WTC11 (cell line): ENCODE data around the gene SDHAF4. TPM values are rescaled to one million over a fixed set of nuclear protein-coding genes. Genes with fewer than 3 reads are reported as not detected.

ENCODE experiments used
- ATAC-seq: fragments of 200-7000 bp; cut with Tn5 transposase; 2 replicates; pipeline ENCODE4 v1.10.0; 2021; ENCODE audit warnings: mild to moderate bottlenecking, moderate library complexity
- Bru-seq: library from RNA; stranded (reverse); fragments of 400-500 nt; gene quantifications from one replicate; lab custom pipeline; 2021; lab: Mats Ljungman, UMichigan
- CTCF ChIA-PET: fragments of 300-600 bp; sonication (Branson Sonifier 250); formaldehyde crosslinking; loops from one replicate; lab custom pipeline; 2021; ENCODE audit warnings: antibody characterized with exemption; lab: Charles Lee
- POLR2A ChIA-PET: fragments of 350-600 bp; sonication (Branson Sonifier 250); formaldehyde crosslinking; loops from one replicate; lab custom pipeline; 2021; ENCODE audit warnings: antibody characterized with exemption; lab: Charles Lee
- DNase-seq: peaks from one replicate; pipeline ENCODE4 v3.0.0; 2021; ENCODE audit warnings: low spot score
- H3K27ac Mint-ChIP-seq: 2 replicates; pipeline ENCODE4 v1.8.0; 2021; ENCODE audit warnings: mixed read lengths
- H3K27me3 Mint-ChIP-seq: 2 replicates; pipeline ENCODE4 v1.8.0; 2021; ENCODE audit warnings: low read depth, mild to moderate bottlenecking, moderate library complexity, mixed read lengths
- H3K36me3 Mint-ChIP-seq: 2 replicates; pipeline ENCODE4 v1.8.0; 2021; ENCODE audit warnings: mixed read lengths
- H3K4me1 Mint-ChIP-seq: 2 replicates; pipeline ENCODE4 v1.8.0; 2022; ENCODE audit warnings: mixed read lengths
- H3K4me3 Mint-ChIP-seq: 2 replicates; pipeline ENCODE4 v1.8.0; 2021; ENCODE audit warnings: mild to moderate bottlenecking, moderate library complexity, mixed read lengths
- H3K9me3 Mint-ChIP-seq: 2 replicates; pipeline ENCODE4 v1.8.0; 2021; ENCODE audit warnings: mixed read lengths
- FOXP1 ChIP-seq: sonication (generic); formaldehyde crosslinking; IDR thresholded peaks from 2 replicates; pipeline ENCODE4 v1.8.0; 2022; ENCODE audit warnings: missing genetic modification reagents, mild to moderate bottlenecking, moderate library complexity, borderline replicate concordance
- GABPB1 ChIP-seq: sonication (generic); formaldehyde crosslinking; IDR thresholded peaks from 2 replicates; pipeline ENCODE4 v1.8.1; 2023; ENCODE audit warnings: mild to moderate bottlenecking, missing genetic modification reagents
- GRHL2 ChIP-seq: fragments of 250-450 bp; sonication (Bioruptor Pico); IDR thresholded peaks from 2 replicates; pipeline ENCODE4 v1.8.0; 2022; ENCODE audit warnings: mild to moderate bottlenecking, moderate library complexity; ENCODE audit not compliant: insufficient replicate concordance, severe bottlenecking
- KAT7 ChIP-seq: sonication (generic); formaldehyde crosslinking; IDR thresholded peaks from 2 replicates; pipeline ENCODE4 v1.8.1; 2023; ENCODE audit warnings: missing genetic modification reagents, mild to moderate bottlenecking, borderline replicate concordance
- MXD4 ChIP-seq: fragments of 250-450 bp; sonication (Bioruptor Pico); IDR thresholded peaks from 2 replicates; pipeline ENCODE4 v1.8.0; 2021; ENCODE audit warnings: mild to moderate bottlenecking, moderate library complexity, borderline replicate concordance
- NR2C2 ChIP-seq: sonication (generic); formaldehyde crosslinking; IDR thresholded peaks from 2 replicates; pipeline ENCODE4 v1.8.0; 2022; ENCODE audit warnings: mild to moderate bottlenecking, missing genetic modification reagents
- SMAD3 ChIP-seq: sonication (generic); formaldehyde crosslinking; IDR thresholded peaks from 2 replicates; pipeline ENCODE4 v1.8.0; 2022; ENCODE audit warnings: missing genetic modification reagents, mild to moderate bottlenecking, borderline replicate concordance
- SMAD4 ChIP-seq: sonication (generic); formaldehyde crosslinking; IDR thresholded peaks from 2 replicates; pipeline ENCODE4 v1.8.0; 2022; ENCODE audit warnings: mild to moderate bottlenecking, missing genetic modification reagents
- ZNF121 ChIP-seq: sonication (generic); formaldehyde crosslinking; IDR thresholded peaks from 2 replicates; pipeline ENCODE4 v1.8.0; 2023; ENCODE audit warnings: missing genetic modification reagents
- ZNF263 ChIP-seq: sonication (generic); formaldehyde crosslinking; IDR thresholded peaks from 2 replicates; pipeline ENCODE4 v1.8.1; 2022; ENCODE audit warnings: low read depth, mild to moderate bottlenecking, moderate library complexity, missing genetic modification reagents
- long read RNA-seq, 3 experiments: library from RNA in 1 of 3; library from capped mRNA in 1 of 3; library from polyadenylated mRNA in 1 of 3; unstranded in 2 of 3; stranded (forward) in 1 of 3; transcript quantifications; one replicate each; pipeline ENCODE4 v2.0.0, GENCODE V29; 2021
- total RNA-seq: library from RNA; stranded (reverse); gene quantifications from 3 replicates; pipeline ENCODE4 v1.2.3, GENCODE V29; 2021
- TF ChIP-seq, protein P1 (sequence below): sonication (generic); formaldehyde crosslinking; conservative IDR thresholded peaks from 2 replicates; pipeline ENCODE4 v1.8.1; 2022; ENCODE audit warnings: mild to moderate bottlenecking, missing genetic modification reagents
- TF ChIP-seq, protein P2 (sequence below): fragments of 250-450 bp; sonication (Bioruptor Pico); IDR thresholded peaks from 2 replicates; pipeline ENCODE4 v1.9.0; 2021; ENCODE audit warnings: mild to moderate bottlenecking
- TF ChIP-seq, protein P3 (sequence below): sonication (generic); formaldehyde crosslinking; IDR thresholded peaks from 2 replicates; pipeline ENCODE4 v1.8.0; 2022; ENCODE audit warnings: mild to moderate bottlenecking, missing genetic modification reagents
- TF ChIP-seq, protein P4 (sequence below): fragments of 250-450 bp; sonication (Bioruptor Pico); conservative IDR thresholded peaks from 2 replicates; pipeline ENCODE4 v1.9.0; 2021; ENCODE audit warnings: mild to moderate bottlenecking
- TF ChIP-seq, protein P5 (sequence below): sonication (generic); formaldehyde crosslinking; IDR thresholded peaks from 2 replicates; pipeline ENCODE4 v1.8.1; 2023; ENCODE audit warnings: mild to moderate bottlenecking, missing genetic modification reagents, moderate library complexity
- TF ChIP-seq, protein P6 (sequence below): sonication (generic); formaldehyde crosslinking; IDR thresholded peaks from 2 replicates; pipeline ENCODE4 v1.8.1; 2023; ENCODE audit warnings: mild to moderate bottlenecking, moderate library complexity, missing genetic modification reagents
- TF ChIP-seq, protein P7 (sequence below): sonication (generic); formaldehyde crosslinking; IDR thresholded peaks from 2 replicates; pipeline ENCODE4 v1.8.0; 2023; ENCODE audit warnings: mild to moderate bottlenecking, missing genetic modification reagents
- TF ChIP-seq, protein P8 (sequence below): sonication (generic); formaldehyde crosslinking; conservative IDR thresholded peaks from 2 replicates; pipeline ENCODE4 v1.8.1; 2023; ENCODE audit warnings: mild to moderate bottlenecking, low read depth, missing genetic modification reagents, moderate library complexity

The SDHAF4 gene
- total RNA-seq (20.0 to 23.1 TPM (median 20.1 TPM) in 3 replicates), Bru-seq, nascent RNA (percentile 84 among the genes with signal in this experiment)
- long read RNA-seq, experiment 1, transcript SDHAF4-201 (3 exons, 1,196 nt): major isoform, 8 of 15 reads
- long read RNA-seq, experiment 1, partial matches to known transcripts: 0 of 15 reads
- long read RNA-seq, experiment 1, other reads (novel, unspliced or antisense): 6 of 15 reads
- long read RNA-seq, experiment 2, transcript SDHAF4-201 (3 exons, 1,196 nt): major isoform, 13 of 33 reads
- long read RNA-seq, experiment 2, partial matches to known transcripts: 16 of 33 reads
- long read RNA-seq, experiment 2, other reads (novel, unspliced or antisense): 4 of 33 reads
- long read RNA-seq, experiment 3, partial matches to known transcripts: 1 of 2 reads
- long read RNA-seq, experiment 3, other reads (novel, unspliced or antisense): 1 of 2 reads

DNA sequence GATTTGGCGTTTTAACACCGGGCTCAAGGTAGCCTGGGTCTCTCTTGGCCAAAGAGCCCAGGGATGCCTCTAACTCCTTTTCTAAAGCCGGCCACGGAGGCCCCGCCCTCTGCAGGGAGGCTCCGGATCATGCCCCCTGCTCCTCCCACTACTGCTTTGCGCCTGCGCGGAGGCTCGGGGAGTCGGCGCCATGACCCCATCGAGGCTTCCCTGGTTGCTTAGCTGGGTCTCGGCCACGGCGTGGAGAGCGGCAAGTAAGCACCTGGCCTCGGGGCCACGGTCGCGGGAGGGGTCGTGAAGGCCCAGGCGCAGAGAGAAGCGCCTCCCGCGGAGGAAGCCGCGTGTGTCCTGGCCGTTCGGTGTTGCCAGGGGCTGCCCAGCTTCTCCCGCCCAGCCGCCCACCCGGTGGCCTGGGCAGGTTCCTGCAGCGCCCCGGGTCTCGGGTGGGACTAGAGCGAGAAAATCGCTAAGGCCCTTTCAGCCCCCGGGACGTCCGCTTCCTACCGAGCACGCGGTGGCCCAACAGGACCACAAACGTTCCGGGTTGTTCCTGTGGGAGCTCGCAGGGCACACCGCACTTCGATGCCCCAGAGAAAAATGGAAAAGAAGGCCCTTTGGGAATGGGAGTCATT lies at the start of gene SDHAF4:
TSS of gene SDHAF4 (plus strand) at position 180 of the 632 bp plus-strand sequence. CDS start at position 191, 11 bp downstream.
- H3K4me3 Mint-ChIP-seq: peak within 1 kb of the TSS; percentile 85
- H3K4me1 Mint-ChIP-seq: peaks cover 20% of the 10 kb centered on the region
- H3K27ac Mint-ChIP-seq: peak within 1 kb of the TSS; percentile 57; the same call in 1 of the 2 replicates
- peaks cover 20% of the 10 kb centered on the region for H3K36me3 Mint-ChIP-seq
- CTCF ChIA-PET: interaction anchor here (0.8 to 2.2 kb wide), 8 partner anchors 16 to 389 kb away, joined by 3 to 12 read pairs (median 4); partner anchors contain the start of genes B3GAT2 and SMAP1
- ATAC-seq (peak; percentile 99), DNase-seq (peak; percentile 96)
- POLR2A ChIA-PET: interaction anchor here (0.6 to 1.8 kb wide), 5 partner anchors 19 to 323 kb away, joined by 3 to 5 read pairs (median 4); partner anchors contain the start of gene FAM135A
- peaks cover 3% of the 10 kb centered on the region; the same call in 1 of the 2 replicates for H3K9me3 Mint-ChIP-seq
- peaks cover 11% of the 10 kb centered on the region; the same call in 1 of the 2 replicates for H3K27me3 Mint-ChIP-seq
- TF ChIP-seq SMAD4 (no peak), GABPB1 (peak; percentile 42), KAT7 (CRISPR knock-in tag) (peak; percentile 76; the same call in 1 of the 2 replicates), NR2C2 (CRISPR knock-in tag) (no peak), SMAD3 (CRISPR knock-in tag) (peak; percentile 84; the same call in 1 of the 2 replicates), GRHL2 (CRISPR knock-in tag) (no peak), ZNF121 (CRISPR knock-in tag) (0 out of 2 replicates have a peak, but pooled peaks have one; percentile 45), ZNF263 (CRISPR knock-in tag) (no peak), FOXP1 (CRISPR knock-in tag) (peak; percentile 88), MXD4 (no peak)
- TF ChIP-seq, protein P1, sequence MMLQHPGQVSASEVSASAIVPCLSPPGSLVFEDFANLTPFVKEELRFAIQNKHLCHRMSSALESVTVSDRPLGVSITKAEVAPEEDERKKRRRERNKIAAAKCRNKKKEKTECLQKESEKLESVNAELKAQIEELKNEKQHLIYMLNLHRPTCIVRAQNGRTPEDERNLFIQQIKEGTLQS (CRISPR knock-in tag): no peak
- TF ChIP-seq, protein P2, sequence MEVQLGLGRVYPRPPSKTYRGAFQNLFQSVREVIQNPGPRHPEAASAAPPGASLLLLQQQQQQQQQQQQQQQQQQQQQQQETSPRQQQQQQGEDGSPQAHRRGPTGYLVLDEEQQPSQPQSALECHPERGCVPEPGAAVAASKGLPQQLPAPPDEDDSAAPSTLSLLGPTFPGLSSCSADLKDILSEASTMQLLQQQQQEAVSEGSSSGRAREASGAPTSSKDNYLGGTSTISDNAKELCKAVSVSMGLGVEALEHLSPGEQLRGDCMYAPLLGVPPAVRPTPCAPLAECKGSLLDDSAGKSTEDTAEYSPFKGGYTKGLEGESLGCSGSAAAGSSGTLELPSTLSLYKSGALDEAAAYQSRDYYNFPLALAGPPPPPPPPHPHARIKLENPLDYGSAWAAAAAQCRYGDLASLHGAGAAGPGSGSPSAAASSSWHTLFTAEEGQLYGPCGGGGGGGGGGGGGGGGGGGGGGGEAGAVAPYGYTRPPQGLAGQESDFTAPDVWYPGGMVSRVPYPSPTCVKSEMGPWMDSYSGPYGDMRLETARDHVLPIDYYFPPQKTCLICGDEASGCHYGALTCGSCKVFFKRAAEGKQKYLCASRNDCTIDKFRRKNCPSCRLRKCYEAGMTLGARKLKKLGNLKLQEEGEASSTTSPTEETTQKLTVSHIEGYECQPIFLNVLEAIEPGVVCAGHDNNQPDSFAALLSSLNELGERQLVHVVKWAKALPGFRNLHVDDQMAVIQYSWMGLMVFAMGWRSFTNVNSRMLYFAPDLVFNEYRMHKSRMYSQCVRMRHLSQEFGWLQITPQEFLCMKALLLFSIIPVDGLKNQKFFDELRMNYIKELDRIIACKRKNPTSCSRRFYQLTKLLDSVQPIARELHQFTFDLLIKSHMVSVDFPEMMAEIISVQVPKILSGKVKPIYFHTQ (CRISPR knock-in tag): no peak
- TF ChIP-seq, protein P3, sequence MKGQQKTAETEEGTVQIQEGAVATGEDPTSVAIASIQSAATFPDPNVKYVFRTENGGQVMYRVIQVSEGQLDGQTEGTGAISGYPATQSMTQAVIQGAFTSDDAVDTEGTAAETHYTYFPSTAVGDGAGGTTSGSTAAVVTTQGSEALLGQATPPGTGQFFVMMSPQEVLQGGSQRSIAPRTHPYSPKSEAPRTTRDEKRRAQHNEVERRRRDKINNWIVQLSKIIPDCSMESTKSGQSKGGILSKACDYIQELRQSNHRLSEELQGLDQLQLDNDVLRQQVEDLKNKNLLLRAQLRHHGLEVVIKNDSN (CRISPR knock-in tag): peak; percentile 36; the same call in 1 of the 2 replicates
- TF ChIP-seq, protein P4, sequence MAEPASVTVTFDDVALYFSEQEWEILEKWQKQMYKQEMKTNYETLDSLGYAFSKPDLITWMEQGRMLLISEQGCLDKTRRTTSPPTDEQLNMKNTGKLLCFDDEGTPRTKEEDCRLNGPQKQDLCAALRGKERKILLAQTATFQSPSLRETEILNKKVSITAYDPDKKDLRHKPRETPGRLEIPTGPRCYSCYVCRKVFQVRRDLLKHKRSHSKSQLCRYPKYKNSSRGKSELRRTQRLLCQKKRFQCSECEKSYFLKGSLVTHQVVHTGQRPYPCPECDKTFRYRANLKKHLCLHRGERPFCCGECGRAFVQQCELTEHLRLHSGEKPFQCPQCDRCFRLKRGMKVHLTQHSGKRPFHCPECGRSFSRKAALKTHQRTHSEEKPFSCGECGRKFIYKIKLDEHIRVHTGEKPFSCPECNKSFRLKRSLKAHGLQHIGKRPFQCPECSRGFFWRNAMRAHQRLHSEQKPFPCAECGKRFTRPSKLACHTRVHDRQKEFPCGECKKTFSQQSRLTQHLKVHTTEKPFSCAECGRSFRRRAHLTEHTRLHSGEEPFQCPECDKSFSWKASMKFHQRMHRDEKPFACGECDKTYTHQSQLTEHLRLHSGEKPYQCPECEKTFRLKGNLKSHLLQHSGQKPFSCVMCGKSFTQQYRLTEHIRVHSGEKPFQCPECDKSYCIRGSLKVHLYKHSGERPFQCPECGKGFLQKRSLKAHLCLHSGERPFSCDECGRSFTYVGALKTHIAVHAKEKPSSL (CRISPR knock-in tag): no peak
- TF ChIP-seq, protein P5, sequence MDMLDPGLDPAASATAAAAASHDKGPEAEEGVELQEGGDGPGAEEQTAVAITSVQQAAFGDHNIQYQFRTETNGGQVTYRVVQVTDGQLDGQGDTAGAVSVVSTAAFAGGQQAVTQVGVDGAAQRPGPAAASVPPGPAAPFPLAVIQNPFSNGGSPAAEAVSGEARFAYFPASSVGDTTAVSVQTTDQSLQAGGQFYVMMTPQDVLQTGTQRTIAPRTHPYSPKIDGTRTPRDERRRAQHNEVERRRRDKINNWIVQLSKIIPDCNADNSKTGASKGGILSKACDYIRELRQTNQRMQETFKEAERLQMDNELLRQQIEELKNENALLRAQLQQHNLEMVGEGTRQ (CRISPR knock-in tag): 0 out of 2 replicates have a peak, but pooled peaks have one; percentile 25
- TF ChIP-seq, protein P6, sequence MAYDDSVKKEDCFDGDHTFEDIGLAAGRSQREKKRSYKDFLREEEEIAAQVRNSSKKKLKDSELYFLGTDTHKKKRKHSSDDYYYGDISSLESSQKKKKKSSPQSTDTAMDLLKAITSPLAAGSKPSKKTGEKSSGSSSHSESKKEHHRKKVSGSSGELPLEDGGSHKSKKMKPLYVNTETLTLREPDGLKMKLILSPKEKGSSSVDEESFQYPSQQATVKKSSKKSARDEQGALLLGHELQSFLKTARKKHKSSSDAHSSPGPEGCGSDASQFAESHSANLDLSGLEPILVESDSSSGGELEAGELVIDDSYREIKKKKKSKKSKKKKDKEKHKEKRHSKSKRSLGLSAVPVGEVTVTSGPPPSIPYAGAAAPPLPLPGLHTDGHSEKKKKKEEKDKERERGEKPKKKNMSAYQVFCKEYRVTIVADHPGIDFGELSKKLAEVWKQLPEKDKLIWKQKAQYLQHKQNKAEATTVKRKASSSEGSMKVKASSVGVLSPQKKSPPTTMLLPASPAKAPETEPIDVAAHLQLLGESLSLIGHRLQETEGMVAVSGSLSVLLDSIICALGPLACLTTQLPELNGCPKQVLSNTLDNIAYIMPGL (CRISPR knock-in tag): peak; percentile 64; the same call in 1 of the 2 replicates
- TF ChIP-seq, protein P7, sequence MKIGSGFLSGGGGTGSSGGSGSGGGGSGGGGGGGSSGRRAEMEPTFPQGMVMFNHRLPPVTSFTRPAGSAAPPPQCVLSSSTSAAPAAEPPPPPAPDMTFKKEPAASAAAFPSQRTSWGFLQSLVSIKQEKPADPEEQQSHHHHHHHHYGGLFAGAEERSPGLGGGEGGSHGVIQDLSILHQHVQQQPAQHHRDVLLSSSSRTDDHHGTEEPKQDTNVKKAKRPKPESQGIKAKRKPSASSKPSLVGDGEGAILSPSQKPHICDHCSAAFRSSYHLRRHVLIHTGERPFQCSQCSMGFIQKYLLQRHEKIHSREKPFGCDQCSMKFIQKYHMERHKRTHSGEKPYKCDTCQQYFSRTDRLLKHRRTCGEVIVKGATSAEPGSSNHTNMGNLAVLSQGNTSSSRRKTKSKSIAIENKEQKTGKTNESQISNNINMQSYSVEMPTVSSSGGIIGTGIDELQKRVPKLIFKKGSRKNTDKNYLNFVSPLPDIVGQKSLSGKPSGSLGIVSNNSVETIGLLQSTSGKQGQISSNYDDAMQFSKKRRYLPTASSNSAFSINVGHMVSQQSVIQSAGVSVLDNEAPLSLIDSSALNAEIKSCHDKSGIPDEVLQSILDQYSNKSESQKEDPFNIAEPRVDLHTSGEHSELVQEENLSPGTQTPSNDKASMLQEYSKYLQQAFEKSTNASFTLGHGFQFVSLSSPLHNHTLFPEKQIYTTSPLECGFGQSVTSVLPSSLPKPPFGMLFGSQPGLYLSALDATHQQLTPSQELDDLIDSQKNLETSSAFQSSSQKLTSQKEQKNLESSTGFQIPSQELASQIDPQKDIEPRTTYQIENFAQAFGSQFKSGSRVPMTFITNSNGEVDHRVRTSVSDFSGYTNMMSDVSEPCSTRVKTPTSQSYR: no peak
- TF ChIP-seq, protein P8, sequence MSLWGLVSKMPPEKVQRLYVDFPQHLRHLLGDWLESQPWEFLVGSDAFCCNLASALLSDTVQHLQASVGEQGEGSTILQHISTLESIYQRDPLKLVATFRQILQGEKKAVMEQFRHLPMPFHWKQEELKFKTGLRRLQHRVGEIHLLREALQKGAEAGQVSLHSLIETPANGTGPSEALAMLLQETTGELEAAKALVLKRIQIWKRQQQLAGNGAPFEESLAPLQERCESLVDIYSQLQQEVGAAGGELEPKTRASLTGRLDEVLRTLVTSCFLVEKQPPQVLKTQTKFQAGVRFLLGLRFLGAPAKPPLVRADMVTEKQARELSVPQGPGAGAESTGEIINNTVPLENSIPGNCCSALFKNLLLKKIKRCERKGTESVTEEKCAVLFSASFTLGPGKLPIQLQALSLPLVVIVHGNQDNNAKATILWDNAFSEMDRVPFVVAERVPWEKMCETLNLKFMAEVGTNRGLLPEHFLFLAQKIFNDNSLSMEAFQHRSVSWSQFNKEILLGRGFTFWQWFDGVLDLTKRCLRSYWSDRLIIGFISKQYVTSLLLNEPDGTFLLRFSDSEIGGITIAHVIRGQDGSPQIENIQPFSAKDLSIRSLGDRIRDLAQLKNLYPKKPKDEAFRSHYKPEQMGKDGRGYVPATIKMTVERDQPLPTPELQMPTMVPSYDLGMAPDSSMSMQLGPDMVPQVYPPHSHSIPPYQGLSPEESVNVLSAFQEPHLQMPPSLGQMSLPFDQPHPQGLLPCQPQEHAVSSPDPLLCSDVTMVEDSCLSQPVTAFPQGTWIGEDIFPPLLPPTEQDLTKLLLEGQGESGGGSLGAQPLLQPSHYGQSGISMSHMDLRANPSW (CRISPR knock-in tag): no peak
